GM19239 (cell line): Measurements from ENCODE around the gene ROCK2.
"Not testable (repeated sequence)": the region's sequence is repeated elsewhere in the genome, so short reads cannot be mapped to it uniquely, and the experiment has no call there.

Source experiments
- DNase-seq: peaks from one replicate; pipeline ENCODE4 v3.0.0; 2011; ENCODE audit warnings: low spot score; ENCODE audit not compliant: insufficient read length
- FAIRE-seq: peaks from 2 replicates; lab custom pipeline; 2011; peaks lifted over from hg19 to GRCh38; lab: Jason Lieb, UNC

ROCK2 gene

DNA sequence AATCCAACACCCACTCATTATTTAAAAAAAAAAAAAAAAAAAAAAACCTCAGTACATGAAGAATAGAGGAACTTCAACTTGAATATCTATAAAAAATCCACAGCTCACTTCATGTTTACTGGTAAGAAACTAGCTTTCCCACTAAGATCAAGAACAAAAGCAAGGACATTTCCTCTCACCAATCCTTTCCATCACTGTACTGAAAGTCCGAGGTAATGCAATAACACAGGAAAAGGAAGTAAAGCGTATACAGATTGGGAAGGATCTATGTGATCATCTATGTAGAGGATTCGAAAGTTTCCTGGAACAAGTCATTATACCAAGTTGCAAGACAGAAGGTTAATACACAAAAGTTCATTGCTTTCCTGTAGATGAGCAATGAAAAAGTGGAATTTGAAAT, 63.2 kb downstream of the ROCK2 start:
- FAIRE-seq (no peak), DNase-seq (no peak)

DNA sequence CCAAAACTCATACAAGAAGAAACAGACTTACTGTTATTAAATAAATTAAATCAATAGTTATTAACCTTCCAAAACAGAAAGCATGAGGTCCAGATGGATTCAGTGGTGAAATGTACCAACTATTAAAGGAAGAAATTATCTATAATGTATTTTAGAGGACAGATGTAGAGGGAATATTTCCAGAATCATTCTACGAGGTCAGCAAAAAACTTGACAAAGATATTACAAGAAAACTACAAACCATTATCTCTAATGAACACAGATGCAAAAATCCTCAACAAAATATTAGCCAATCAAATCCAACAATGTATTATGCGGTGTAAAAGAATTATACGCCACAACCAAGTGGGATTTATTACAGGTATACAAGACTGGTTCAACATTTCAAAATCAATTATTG, 63.7 kb downstream of the ROCK2 start:
- DNase-seq (no peak), FAIRE-seq (no peak)

GRCh38 chr2:11279398-11279797, 65.0 kb downstream of the ROCK2 start:
- no peak for DNase-seq
- no peak for FAIRE-seq

DNA sequence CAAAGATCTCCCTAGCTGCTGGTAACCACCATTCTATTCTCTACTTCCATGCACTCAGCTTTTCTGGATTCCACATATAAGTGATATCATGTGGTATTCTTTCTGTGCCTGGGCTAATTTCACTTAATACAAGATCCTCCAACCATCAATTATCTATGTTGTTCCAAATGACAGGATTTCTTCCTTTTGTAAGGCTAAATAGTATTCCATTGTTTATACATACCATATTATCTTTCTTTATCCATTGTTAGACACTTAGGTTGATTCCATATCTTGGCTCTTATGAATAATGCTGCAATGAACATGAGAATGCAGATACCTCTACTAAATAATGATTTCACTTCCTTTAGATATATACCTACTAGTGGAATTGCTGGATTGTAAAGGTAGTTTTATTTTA, 66.2 kb downstream of the ROCK2 start:
- FAIRE-seq (no peak), DNase-seq (no peak)

DNA sequence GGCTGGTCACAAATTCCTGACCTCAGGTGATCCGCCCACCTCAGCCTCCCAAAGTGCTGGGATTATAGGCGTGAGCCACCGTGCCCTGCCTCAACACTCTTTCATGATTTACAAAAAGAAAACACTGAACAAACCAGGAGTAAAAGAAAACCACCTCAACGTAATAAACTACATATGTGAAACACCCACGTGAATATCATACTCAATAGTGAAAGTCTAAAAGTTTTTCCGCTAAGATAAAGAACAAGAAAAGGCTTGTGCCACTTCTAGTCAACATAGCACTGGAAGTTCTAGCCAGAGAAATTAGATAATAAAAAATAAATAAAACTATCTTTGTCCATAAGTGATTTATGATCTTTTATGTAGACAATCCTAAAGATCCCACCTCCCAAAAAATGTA, 68.5 kb downstream of the ROCK2 start:
- no peak for DNase-seq
- no peak for FAIRE-seq

GRCh38 chr2:11270891-11271290, 73.5 kb downstream of the ROCK2 start:
- no peak for FAIRE-seq
- no peak for DNase-seq

GRCh38 chr2:11267931-11268330, 76.5 kb downstream of the ROCK2 start:
- FAIRE-seq (no peak), DNase-seq (no peak)

DNA sequence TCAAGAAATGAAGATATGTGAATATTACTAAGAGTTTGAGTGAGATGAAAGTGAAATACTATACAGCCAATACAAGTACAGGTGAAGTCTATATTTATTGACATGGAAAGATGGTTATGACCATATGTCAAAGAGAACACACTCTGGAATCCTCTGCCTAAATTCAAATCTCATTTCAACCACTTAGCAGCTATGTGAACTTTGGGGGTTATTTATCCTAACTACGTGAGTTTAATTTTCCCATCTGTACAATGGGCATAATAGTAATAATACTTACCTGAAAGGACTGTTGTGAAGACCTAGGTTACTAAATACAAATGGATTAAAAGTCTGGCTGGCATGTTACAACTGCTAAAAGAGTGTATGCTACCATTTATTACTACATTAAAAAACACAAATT, 79.6 kb downstream of the ROCK2 start:
- DNase-seq (no peak), FAIRE-seq (no peak)

DNA sequence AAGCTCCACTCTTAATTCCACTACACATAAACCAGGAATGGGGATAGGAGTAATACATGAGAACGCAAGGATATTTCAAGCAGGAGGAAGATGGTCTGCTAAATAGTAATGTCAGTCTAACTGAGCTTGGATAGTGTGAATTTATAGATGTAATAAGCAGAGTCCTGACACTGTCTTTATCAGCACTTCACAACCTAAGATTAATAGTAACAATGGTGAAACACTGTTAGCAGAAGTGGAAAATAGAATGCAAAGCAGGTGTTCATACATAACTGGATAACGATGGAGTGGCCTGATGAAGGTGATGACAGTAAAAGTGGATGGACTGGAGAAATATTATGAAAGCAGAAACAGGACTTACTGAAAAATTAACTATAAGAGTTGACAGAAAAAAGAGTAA, 80.4 kb downstream of the ROCK2 start:
- DNase-seq = no peak
- FAIRE-seq = no peak

- no peak for FAIRE-seq
- no peak for DNase-seq
These were observed 81.3 kb downstream of the ROCK2 start for GRCh38 chr2:11263177-11263576.

- not testable (repeated sequence) for FAIRE-seq, DNase-seq
These were observed 82.0 kb downstream of the ROCK2 start for GRCh38 chr2:11262438-11262837.

DNA sequence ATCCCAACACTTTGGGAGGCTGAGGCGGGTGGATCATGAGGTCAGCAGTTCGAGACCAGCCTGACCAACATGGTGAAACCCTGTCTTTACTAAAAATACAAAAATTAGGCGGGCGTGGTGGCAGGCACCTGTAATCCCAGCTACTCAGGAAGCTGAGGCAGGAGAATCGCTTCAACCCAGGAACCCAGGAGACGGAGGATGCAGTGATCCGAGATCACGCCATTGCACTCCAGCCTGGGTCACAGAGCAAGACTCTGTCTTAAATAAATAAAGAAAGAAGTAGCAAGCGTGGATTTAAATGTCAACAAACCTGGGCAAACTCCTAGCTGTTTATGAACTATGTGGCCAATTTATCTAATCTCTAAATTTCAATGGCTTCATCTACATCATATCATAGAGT, 82.9 kb downstream of the ROCK2 start:
- not testable (repeated sequence) for FAIRE-seq, DNase-seq

DNA sequence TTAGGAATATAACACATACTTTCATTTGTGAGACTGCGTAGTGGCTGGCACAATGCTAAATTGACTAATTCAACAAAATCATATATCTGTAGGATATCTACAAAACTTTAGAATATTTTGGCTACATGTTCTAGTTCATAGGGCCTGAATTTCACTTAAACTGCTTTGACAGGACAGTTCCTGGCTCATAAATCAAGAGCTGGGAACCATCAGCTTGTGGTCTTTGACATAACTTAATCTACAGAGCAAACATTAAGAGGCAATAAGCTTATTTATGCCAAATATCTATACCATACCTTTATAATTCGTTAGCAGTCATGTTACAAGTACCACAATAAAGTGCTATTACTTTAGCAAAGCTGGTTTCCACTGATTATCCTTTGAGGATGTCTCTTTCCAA, 83.5 kb downstream of the ROCK2 start:
- FAIRE-seq (no peak), DNase-seq (no peak)

DNA sequence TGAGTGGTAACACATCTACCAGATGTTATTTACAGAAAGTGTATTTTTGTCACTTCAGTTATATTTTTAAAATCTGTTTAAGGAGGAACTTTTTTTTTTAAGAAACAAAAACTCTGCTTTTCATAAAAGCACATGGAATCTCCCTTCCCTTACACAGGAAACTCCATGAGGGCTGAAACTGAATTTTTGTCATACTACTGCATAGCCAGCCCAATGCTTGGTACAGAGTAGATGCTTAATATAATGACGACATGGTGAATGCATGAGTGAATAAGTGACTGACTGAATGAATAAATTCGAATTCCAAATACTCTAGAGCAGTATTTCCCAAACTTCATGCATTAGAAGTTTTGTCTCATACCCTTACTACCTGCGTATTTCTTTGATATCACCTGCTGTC, 86.5 kb downstream of the ROCK2 start:
- DNase-seq (no peak), FAIRE-seq (no peak)

GRCh38 chr2:11257078-11257477, 87.4 kb downstream of the ROCK2 start:
- DNase-seq (no peak), FAIRE-seq (no peak)

DNA sequence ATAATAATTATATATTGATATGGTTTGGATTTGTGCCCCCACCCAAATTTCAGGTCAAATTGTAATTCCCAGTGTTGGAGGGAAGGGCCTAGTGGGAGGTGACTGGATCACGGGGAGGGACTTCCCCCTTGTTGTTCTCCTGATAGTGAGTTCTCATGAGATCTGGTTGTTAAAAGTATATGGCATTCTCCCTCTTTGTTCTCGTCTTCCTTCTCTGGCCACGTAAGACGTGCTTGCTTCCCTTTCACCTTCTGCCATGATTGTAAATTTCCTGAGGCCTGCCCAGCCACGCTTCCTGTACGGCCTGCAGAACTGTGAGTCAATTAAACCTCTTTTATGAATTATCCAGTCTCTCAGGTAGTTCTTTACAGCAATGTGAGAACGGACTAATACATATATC, 88.3 kb downstream of the ROCK2 start:
- no peak for FAIRE-seq

GRCh38 chr2:11254100-11254536, 90.3 kb downstream of the ROCK2 start:
- FAIRE-seq (no peak), DNase-seq (no peak)

More for the DNA sequence above, 88.3 kb downstream of the ROCK2 start:
- no peak for DNase-seq

DNA sequence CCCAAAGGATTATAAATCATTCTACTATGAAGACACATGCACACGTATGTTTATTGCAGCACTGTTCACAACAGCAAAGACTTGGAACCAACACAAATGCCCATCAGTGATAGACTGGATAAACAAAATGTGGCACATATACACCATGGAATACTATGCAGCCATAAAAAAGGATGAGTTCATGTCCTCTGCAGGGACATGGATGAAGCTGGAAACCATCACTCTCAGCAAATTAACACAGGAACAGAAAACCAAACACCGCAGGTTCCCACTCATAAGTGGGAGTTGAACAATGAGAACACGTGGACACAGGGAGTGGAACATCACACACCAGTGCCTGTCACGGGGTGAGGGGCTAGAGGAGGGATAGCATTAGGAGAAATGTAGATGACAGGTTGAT, 92.0 kb downstream of the ROCK2 start:
- DNase-seq, FAIRE-seq: not testable (repeated sequence)

DNA sequence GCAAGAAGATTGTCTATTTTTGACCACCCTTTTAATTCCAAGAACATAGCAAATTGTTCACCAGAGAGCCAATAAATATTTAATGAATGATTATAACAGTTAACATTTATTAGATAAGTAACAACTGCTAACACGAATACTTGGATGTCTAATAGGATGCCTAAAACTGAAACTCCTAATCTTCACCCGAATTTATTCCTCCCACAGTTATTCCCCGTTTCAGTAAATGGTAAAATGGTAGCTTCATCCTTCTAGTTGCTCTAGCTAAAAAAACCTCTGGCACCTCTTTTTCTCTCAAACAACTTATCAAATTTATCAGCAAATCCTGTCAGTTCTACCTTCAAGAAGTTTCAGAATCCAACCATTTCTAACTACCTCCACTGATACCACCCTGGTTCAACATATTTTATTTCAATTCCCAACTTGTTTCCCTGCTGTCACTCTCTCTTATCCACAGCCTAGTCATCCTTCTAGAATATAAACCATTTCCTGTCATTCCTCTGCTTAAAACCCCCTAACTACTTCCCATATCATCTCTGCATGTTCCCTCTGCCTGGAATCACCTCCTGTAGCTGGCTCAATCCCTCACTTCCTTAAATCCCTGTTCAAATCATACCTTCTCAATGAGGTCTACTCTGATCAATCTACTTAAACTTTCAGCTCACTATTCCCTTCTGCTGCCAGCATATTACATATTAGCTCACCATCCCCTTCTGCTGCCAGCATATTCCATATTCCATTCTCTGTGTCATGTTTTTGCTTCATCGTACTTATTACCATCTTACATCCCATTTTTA, 93.8 kb downstream of the ROCK2 start:
- FAIRE-seq (no peak), DNase-seq (no peak)

DNA sequence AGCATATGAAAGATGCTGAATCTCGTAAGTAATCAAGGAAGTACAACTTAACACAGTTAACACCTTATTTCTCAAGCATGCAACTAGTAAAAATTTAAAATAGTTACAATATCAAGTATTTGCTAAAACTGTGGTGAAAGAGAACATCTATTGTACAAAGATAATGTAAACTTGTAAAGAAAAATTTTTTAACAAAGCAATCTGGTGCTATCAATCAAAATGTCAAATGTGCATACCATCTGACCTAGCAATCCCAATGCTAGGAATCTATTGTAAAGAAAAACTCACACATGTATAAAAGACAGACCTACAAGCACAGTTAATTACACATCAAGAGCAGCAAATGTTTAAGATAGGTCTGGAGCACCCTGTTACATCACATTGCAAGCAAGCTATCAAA, 99.1 kb downstream of the ROCK2 start:
- DNase-seq (no peak), FAIRE-seq (no peak)

DNA sequence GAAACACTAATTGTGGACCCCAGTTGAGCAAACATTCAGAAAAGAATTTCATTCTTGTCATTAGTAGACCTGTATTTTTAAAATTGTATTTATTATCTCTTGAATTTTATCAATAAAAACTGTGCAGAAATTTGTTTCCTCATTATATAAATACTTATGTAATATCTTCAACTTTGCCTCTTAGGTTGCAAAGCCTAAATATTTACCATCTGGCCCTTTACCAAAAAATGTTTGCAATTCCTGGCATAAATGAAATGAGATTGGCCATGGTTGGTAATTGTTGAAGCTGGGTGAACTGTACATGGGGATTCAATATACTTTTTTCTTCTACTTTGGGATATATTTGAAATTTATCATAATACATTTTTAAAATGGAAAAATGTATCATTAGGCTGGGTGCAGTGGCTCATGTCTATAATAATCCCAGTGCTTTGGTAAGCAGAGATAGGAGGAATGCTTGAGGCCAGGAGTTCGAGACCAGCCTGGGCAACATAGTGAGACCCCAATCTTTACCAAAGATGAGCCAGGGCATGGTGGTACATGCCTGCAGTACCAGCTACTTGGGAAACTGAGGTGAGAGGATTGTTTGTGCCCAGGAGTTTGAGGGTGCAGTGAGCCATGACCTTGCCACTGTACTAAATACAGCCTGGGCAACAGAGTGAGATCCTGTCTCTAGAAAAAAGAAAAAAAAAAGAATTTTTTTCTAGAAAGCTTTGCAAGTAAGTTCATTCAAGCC, 100.2 kb downstream of the ROCK2 start:
- no peak for FAIRE-seq
- DNase-seq = no peak

GRCh38 chr2:11243512-11243911, 100.9 kb downstream of the ROCK2 start:
- no peak for DNase-seq
- no peak for FAIRE-seq
